ENCODE data around the gene OOEP.

DNA sequence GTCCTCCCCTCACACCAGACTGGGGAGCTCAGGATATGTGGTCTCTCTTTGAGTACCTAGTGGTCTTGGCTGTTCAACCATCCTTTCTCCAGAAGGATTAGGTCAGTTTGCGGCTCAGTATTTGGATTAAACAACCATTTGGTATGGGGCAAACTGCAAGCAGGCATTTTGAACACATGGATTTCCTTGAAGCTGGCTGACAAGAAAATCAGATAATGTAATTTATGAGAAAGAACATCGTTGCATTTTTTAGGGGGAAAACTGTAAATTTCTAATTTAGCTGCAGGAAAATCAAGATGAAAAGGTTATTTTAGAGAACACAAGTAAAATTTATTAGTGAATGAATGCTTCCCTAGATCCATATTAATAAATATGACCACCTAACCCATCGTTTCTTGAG is 40.9 kb downstream of the OOEP start:
- TF ChIP-seq, protein P1, sequence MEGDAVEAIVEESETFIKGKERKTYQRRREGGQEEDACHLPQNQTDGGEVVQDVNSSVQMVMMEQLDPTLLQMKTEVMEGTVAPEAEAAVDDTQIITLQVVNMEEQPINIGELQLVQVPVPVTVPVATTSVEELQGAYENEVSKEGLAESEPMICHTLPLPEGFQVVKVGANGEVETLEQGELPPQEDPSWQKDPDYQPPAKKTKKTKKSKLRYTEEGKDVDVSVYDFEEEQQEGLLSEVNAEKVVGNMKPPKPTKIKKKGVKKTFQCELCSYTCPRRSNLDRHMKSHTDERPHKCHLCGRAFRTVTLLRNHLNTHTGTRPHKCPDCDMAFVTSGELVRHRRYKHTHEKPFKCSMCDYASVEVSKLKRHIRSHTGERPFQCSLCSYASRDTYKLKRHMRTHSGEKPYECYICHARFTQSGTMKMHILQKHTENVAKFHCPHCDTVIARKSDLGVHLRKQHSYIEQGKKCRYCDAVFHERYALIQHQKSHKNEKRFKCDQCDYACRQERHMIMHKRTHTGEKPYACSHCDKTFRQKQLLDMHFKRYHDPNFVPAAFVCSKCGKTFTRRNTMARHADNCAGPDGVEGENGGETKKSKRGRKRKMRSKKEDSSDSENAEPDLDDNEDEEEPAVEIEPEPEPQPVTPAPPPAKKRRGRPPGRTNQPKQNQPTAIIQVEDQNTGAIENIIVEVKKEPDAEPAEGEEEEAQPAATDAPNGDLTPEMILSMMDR (conservative IDR thresholded peaks at IDR 0.05) = no peak
- TF ChIP-seq ZFX (IDR thresholded peaks at IDR 0.05) = no peak
